Bronchial epithelial cell (primary cell): ENCODE data around the gene PKP2. TPM values are rescaled to one million over a fixed set of nuclear protein-coding genes. Genes with fewer than 3 reads are reported as not detected.

ENCODE experiments used
- DNase-seq: peaks from one replicate; pipeline ENCODE4 v3.0.0-alpha.2; 2010; ENCODE audit warnings: low read depth
- FAIRE-seq: peaks from 2 replicates; lab custom pipeline; 2011; peaks lifted over from hg19 to GRCh38; lab: Jason Lieb, UNC
- H3K27me3 ChIP-seq: 2 replicates; pipeline ENCODE4 v1.5.1; 2011; ENCODE audit warnings: low read length; ENCODE audit not compliant: control insufficient read depth, insufficient read depth
- H3K36me3 ChIP-seq: 2 replicates; pipeline ENCODE4 v1.5.1; 2011; ENCODE audit warnings: low read length; ENCODE audit not compliant: control insufficient read depth, insufficient read depth
- H3K4me3 ChIP-seq: 2 replicates; pipeline ENCODE4 v1.5.1; 2011; ENCODE audit warnings: mild to moderate bottlenecking, low read depth, low read length, control low read depth
- CTCF ChIP-seq: IDR thresholded peaks from 2 replicates; pipeline ENCODE4 v1.5.1; 2011; ENCODE audit warnings: mild to moderate bottlenecking, moderate library complexity, low read length, control low read depth, inconsistent platforms; ENCODE audit not compliant: insufficient read depth, severe bottlenecking
- total RNA-seq: library from RNA; depleted of rRNA; stranded (reverse); fragments of >200 nt; gene quantifications from 2 replicates; pipeline ENCODE4 v1.2.1, GENCODE V29; 2014

PKP2 gene
- total RNA-seq, 1 donor from 2014 or later, result 74.5 TPM

DNA sequence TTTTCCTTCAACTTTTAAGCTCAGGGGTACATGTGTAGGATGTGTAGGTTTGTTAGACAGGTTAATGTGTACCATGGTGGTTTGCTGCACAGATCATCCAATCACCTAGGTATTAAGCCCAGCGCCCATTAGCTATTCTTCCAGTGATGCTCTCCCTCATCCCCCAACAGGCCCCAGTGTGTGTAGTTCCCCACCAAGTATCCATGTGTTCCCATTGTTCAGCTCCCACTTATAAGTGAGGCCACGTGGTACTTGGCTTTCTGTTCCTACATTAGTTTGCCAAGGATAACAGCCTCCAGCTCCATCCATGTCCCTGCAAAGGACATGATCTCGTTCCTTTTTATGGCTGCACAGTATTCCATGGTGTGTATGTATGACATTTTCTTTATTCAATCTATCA, 92.3 kb downstream of the PKP2 start:
- no peak for DNase-seq
- no peaks in the 10 kb centered on the region for H3K27me3 ChIP-seq
- FAIRE-seq, result no peak
- H3K36me3 ChIP-seq, result peaks cover 1% of the 10 kb centered on the region
- H3K4me3 ChIP-seq, result no peak overlapping the region
- no peak for TF ChIP-seq CTCF

- Histone ChIP-seq H3K27me3 (no peaks in the 10 kb centered on the region), H3K4me3 (no peak overlapping the region)
- FAIRE-seq, result no peak
Observed at GRCh38 chr12:32801269-32801980, 95.2 kb downstream of the PKP2 start.

DNA sequence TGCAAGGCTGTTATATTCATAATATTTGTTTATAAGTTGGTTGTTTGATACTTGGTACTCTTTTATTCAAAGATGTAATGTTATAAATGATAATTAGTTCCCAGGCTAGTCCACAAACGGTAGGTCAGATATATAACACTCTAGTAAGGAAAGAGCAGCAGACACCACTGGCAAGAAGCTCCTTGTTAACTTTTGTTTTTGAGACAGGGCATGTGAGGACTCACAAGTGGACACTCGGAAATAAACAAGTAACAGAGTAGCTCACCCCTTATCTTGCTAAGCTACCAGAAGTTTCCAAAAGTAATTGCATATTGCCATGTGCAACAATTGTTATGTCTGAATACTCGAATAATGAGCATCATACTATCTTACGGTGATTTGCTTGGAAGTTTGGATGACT, 102.3 kb downstream of the PKP2 start:
- FAIRE-seq, result no peak
- Histone ChIP-seq H3K4me3 (no peak overlapping the region), H3K36me3 (peaks cover 11% of the 10 kb centered on the region), H3K27me3 (no peaks in the 10 kb centered on the region)
- no peak for DNase-seq
- no peak for TF ChIP-seq CTCF

More at GRCh38 chr12:32801269-32801980, 95.2 kb downstream of the PKP2 start:
- H3K36me3 ChIP-seq, result peaks cover 1% of the 10 kb centered on the region
- TF ChIP-seq CTCF, result no peak
- no peak for DNase-seq

DNA sequence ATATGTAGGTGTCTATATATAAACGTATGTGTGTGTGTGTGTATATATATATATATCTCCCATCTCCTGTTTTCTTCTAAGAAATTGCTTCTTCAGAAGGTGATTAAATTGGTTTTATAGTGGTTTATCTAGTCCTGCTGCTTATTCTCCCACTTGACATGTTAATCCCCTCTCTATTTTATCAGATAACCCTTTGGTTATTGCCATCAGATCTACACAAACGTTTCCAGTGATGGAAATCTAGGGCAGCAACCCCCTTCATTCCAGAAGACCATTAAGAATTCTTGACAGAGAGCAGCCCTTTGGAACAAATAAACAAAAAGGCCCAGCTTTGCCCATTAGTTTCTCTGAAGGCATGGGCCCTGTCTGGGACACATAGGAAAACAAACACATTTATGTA, 106.7 kb downstream of the PKP2 start:
- Histone ChIP-seq H3K27me3 (no peaks in the 10 kb centered on the region), H3K36me3 (peaks cover 5% of the 10 kb centered on the region), H3K4me3 (no peak overlapping the region)
- FAIRE-seq, result no peak
- no peak for TF ChIP-seq CTCF
- no peak for DNase-seq

DNA sequence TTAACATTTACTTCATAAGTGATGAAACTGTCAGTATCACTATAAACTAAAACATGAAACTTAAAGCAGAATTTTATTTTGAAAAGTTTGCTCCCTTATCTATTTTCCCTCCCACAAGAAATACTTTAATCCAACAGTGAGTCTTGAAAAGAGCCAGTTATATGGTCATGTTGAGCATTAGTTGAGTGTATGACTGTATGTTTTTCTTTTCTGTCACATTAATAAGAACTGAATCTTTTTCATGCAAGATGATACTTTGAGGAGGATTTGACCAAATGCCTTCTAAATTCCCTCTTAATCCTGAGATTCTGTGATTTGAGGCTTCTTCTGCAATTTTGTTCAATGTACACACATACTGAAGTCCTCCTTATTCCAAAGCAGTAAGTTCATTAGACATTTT, 107.1 kb downstream of the PKP2 start:
- FAIRE-seq (no peak), DNase-seq (no peak)
- Histone ChIP-seq H3K36me3 (peaks cover 5% of the 10 kb centered on the region), H3K4me3 (no peak overlapping the region), H3K27me3 (no peaks in the 10 kb centered on the region)
- no peak for TF ChIP-seq CTCF

DNA sequence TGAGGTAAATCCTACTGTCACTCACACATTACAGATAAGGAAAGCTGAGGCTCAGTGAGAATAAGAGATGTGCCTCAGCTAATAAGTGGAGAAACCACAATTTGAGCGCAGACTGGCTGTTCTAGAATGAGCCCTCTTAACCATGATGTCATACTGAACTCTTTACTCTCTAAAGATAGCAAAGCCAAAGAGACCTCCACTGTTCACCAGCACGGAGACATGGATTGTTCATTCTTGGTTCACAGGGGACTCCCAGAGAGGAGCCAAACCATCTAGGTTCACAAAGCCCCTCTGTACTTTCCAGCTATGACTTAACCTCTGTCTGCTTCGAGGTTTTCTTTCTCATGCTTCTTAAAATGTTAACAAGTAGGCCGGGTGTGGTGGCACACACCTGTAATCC, 108.2 kb downstream of the PKP2 start:
- Histone ChIP-seq H3K27me3 (no peaks in the 10 kb centered on the region), H3K36me3 (peaks cover 5% of the 10 kb centered on the region), H3K4me3 (no peak overlapping the region)
- no peak for FAIRE-seq
- no peak for DNase-seq
- TF ChIP-seq CTCF, result no peak
